Lower lobe of right lung (tissue), 2 donors: ENCODE measurements around the gene TWF2. TPM values are rescaled to one million over a fixed set of nuclear protein-coding genes. Genes with fewer than 3 reads are reported as not detected.

ENCODE experiments used
- ATAC-seq, 2 donors: fragments of 200-7000 bp; cut with Tn5 transposase; one replicate each; pipeline ENCODE4 v1.9.1; 2020 to 2022; ENCODE audit warnings: mild to moderate bottlenecking in 2 of 2, moderate library complexity in 2 of 2
- DNase-seq: peaks from one replicate; pipeline ENCODE4 v3.0.0-alpha.2; 2020
- H3K27ac ChIP-seq: fragments of 200-600 bp; one replicate; pipeline ENCODE4 v1.8.0; 2022
- H3K27me3 ChIP-seq: fragments of 200-600 bp; one replicate; pipeline ENCODE4 v1.8.0; 2022; ENCODE audit warnings: low read depth
- H3K36me3 ChIP-seq: fragments of 200-600 bp; one replicate; pipeline ENCODE4 v1.8.0; 2022; ENCODE audit warnings: mild to moderate bottlenecking
- H3K4me1 ChIP-seq: fragments of 200-600 bp; one replicate; pipeline ENCODE4 v1.8.0; 2022
- H3K4me3 ChIP-seq: fragments of 200-600 bp; one replicate; pipeline ENCODE4 v1.8.0; 2022; ENCODE audit warnings: mild to moderate bottlenecking
- H3K9me3 ChIP-seq: fragments of 200-600 bp; one replicate; pipeline ENCODE4 v1.8.0; 2022
- intact Hi-C: fragments of 100-400 bp; cut with DNase I; formaldehyde crosslinking; loops from one replicate; pipeline ENCODE4 v1.11.0; 2022
- total RNA-seq: library from RNA; stranded (reverse); fragmentation: NEBNext Ultra II Directional; extraction: Animal tissue kit (Norgen Biotek cat#: 25700); gene quantifications from one replicate; pipeline ENCODE4 v1.2.1, GENCODE V29; 2021
- TF ChIP-seq, protein P1 (sequence below): fragments of 200-600 bp; IDR thresholded peaks from one replicate; pipeline ENCODE4 v1.8.0; 2022; ENCODE audit warnings: antibody characterized with exemption, mild to moderate bottlenecking
- donor health status: DM: no; HTN: yes; CAD: no; lungs with severe emphysema.

Gene TWF2
- total RNA-seq, 1 donor from 2014 or later: 62.2 TPM

DNA sequence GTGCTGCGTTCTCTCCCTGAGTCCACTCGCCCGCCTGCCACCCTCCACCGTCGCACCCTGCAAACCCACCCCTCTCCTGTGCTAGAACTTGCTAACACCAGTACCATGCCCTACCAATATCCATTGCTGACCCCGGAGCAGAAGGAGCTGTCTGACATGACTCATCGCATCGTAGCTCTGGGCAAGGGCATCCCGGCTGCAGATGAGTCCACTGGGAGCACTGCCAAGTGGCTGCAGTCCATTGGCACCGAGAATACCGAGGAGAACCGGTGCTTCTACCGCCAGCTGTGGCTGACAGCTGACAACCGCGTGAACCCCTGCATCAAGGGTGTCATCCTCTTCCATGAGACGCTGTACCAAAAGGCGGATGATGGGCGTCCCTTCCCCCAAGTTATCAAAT is 45.9 kb downstream of the TWF2 start:
- no peak for ATAC-seq
- H3K27me3 ChIP-seq: no peaks in the 10 kb centered on the region
- peaks cover 66% of the 10 kb centered on the region for H3K4me1 ChIP-seq
- no peaks in the 10 kb centered on the region for H3K36me3 ChIP-seq
- no peaks in the 10 kb centered on the region for H3K9me3 ChIP-seq
- TF ChIP-seq, protein P1, sequence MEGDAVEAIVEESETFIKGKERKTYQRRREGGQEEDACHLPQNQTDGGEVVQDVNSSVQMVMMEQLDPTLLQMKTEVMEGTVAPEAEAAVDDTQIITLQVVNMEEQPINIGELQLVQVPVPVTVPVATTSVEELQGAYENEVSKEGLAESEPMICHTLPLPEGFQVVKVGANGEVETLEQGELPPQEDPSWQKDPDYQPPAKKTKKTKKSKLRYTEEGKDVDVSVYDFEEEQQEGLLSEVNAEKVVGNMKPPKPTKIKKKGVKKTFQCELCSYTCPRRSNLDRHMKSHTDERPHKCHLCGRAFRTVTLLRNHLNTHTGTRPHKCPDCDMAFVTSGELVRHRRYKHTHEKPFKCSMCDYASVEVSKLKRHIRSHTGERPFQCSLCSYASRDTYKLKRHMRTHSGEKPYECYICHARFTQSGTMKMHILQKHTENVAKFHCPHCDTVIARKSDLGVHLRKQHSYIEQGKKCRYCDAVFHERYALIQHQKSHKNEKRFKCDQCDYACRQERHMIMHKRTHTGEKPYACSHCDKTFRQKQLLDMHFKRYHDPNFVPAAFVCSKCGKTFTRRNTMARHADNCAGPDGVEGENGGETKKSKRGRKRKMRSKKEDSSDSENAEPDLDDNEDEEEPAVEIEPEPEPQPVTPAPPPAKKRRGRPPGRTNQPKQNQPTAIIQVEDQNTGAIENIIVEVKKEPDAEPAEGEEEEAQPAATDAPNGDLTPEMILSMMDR: no peak
- H3K4me3 ChIP-seq: no peak overlapping the region
- no peak for DNase-seq
- H3K27ac ChIP-seq: no peak overlapping the region
- intact Hi-C loops: no loop called here

DNA sequence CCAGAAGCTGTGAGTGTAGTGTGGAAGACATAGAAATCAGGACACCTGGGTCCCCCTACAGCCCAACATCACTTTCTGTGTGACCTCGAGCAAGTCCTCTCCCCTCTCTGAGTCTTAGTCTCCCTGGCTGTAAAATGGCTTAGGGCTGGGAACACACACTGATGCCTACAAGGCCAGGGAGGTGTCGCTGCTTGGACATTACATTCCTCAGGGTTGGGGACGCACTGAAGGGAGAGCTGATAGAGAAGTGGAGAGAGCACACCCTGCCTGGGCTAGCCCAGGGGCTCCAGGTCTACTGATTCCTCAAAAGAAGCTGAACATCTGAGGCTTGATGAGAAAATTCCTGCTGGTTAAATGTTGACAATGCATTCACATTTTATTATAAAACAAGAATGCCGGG is 47.3 kb downstream of the TWF2 start:
- H3K27ac ChIP-seq: peak overlapping the region; percentile 41
- H3K4me3 ChIP-seq: no peak overlapping the region
- DNase-seq (no peak), ATAC-seq (no peak)
- no peaks in the 10 kb centered on the region for H3K27me3 ChIP-seq
- no peaks in the 10 kb centered on the region for H3K36me3 ChIP-seq
- H3K9me3 ChIP-seq: no peaks in the 10 kb centered on the region
- peaks cover 54% of the 10 kb centered on the region for H3K4me1 ChIP-seq
- TF ChIP-seq, protein P1: no peak
- intact Hi-C loops: no loop called here

DNA sequence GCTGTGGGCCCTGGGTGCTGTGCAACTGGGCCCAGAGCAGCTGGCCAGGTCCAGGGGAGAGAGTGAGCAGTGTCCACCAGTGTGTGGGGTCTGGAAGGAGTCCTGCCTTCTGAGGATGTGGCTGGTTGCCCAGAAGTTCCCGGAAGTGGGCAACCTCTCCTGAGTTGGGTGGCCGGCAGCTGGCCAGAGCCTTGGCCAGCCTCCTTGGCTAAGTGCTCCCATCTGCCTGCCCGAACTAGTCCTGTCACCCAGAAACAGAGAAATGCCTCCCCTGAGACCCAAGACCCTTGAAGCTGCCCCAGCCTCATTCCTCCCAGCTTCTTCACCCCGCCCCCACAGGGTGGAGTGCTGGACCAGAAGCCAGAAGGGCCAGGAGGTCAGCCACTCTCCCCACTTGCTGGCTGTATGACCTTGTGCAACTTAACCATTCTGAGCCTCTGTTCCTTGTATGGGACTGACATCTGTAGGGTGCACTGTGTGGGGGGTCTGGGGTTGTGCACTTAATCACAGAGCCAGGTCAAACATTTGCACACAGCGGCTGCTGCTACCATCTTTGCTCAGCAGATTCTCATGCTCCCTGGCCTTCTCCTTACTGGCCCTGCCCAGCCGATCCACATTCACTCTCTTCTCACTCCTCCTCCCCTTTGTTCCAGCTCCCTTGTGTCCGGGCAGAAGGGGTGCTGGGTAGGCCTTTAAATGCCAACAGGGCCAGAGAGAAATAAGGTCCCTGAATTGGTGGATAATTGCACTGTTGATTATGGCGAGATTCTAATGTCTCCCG is 48.5 kb downstream of the TWF2 start:
- H3K9me3 ChIP-seq: no peaks in the 10 kb centered on the region
- no peaks in the 10 kb centered on the region for H3K36me3 ChIP-seq
- H3K4me3 ChIP-seq: no peak overlapping the region
- H3K4me1 ChIP-seq: peaks cover 42% of the 10 kb centered on the region
- DNase-seq: peak; percentile 65
- intact Hi-C loops: no loop called here
- peak; percentile 41 to 54 for ATAC-seq
- peak overlapping the region; percentile 71 for H3K27ac ChIP-seq
- TF ChIP-seq, protein P1: no peak
- H3K27me3 ChIP-seq: no peaks in the 10 kb centered on the region

DNA sequence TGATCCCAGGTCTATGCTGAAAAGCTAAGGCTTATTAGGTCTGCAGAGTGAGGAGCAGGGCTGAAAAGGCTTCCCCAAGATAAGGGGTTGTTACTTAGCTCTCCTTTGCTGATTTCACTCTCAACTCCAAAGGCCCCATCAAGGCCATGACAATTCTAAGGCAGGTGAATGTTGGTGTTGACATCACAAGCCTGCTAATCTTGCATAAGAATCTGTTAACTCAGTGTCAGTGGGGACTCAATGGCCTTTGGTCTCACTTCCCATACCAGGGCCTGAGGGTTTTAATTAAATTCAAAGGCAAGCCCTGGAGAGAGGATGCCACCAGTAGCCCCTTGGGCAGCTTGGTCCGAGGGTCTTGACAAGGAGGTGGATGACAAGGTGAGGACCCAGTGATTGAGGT is 50.4 kb downstream of the TWF2 start:
- ATAC-seq: no peak
- intact Hi-C loops: no loop called here
- H3K9me3 ChIP-seq: no peaks in the 10 kb centered on the region
- no peak overlapping the region for H3K4me3 ChIP-seq
- no peak overlapping the region for H3K27ac ChIP-seq
- DNase-seq: no peak
- H3K27me3 ChIP-seq: no peaks in the 10 kb centered on the region
- H3K36me3 ChIP-seq: no peaks in the 10 kb centered on the region
- TF ChIP-seq, protein P1: no peak
- H3K4me1 ChIP-seq: peaks cover 26% of the 10 kb centered on the region

DNA sequence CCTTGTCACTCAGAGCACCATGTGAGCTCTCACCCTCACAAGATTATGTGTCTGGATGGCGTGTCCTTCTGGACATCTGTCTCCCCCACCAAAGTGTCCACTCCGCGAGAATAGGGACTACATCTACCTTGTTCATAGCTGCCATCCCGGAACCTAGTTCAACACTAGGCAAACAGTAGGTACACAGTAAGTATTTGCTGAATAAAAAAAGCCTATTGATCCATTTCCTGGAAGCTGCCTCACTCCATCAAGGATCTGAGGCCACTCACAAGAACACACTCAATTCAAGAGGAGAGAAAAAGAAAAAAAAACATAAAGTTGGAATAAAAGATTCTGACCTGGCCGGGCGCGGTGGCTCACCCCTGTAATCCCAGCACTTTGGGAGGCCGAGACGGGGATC is 52.2 kb downstream of the TWF2 start:
- intact Hi-C loops: no loop called here
- no peak overlapping the region for H3K4me3 ChIP-seq
- TF ChIP-seq, protein P1: no peak
- ATAC-seq: no peak
- H3K27me3 ChIP-seq: no peaks in the 10 kb centered on the region
- no peak overlapping the region for H3K27ac ChIP-seq
- H3K36me3 ChIP-seq: no peaks in the 10 kb centered on the region
- H3K9me3 ChIP-seq: no peaks in the 10 kb centered on the region
- H3K4me1 ChIP-seq: peaks cover 25% of the 10 kb centered on the region
- no peak for DNase-seq
